Fibroblast of lung (primary cell): Measurements from ENCODE around the gene NFKBIB. TPM values are rescaled to one million over a fixed set of nuclear protein-coding genes. Genes with fewer than 3 reads are reported as not detected.

Source experiments
- DNase-seq, 2 donors: peaks; one replicate each; pipeline versions ENCODE4 v3.0.0 to v3.0.0-alpha.2; 2010; ENCODE audit warnings: low read depth in 2 of 2
- H2AFZ ChIP-seq: 2 replicates; pipeline ENCODE4 v1.5.1; 2012; ENCODE audit warnings: low read length, control low read depth, inconsistent platforms
- H3K27ac ChIP-seq: 2 replicates; pipeline ENCODE4 v1.5.1; 2011; ENCODE audit warnings: low read length, control low read depth; ENCODE audit not compliant: insufficient read depth
- H3K27me3 ChIP-seq: 2 replicates; pipeline ENCODE4 v1.5.1; 2011; ENCODE audit warnings: mild to moderate bottlenecking, low read length; ENCODE audit not compliant: control insufficient read depth, insufficient read depth
- H3K36me3 ChIP-seq: 2 replicates; pipeline ENCODE4 v1.5.1; 2011; ENCODE audit warnings: low read length; ENCODE audit not compliant: control insufficient read depth, insufficient read depth
- H3K4me1 ChIP-seq: 2 replicates; pipeline ENCODE4 v1.5.1; 2011; ENCODE audit warnings: low read length; ENCODE audit not compliant: control insufficient read depth, insufficient read depth; ENCODE audit errors: extremely low read depth
- H3K4me2 ChIP-seq: 2 replicates; pipeline ENCODE4 v1.5.1; 2011; ENCODE audit warnings: low read length, control low read depth; ENCODE audit not compliant: insufficient read depth; ENCODE audit errors: extremely low read depth
- H3K4me3 ChIP-seq, 4 experiments: fragments of 200-600 bp in 1 of 4; sonication (generic) in 1 of 4; replicated peaks in 1 of 4; 2 replicates each; pipeline ENCODE4 v1.5.1; 2011 to 2016; ENCODE audit warnings: low read length in 4 of 4, low read depth in 3 of 4, mild to moderate bottlenecking in 3 of 4, control low read depth in 2 of 4, inconsistent platforms in 1 of 4, mixed read lengths in 1 of 4; ENCODE audit not compliant: insufficient read depth in 1 of 4; ENCODE audit errors: control extremely low read depth in 1 of 4
- H3K79me2 ChIP-seq: 2 replicates; pipeline ENCODE4 v1.5.1; 2012; ENCODE audit warnings: mild to moderate bottlenecking, low read length, inconsistent platforms; ENCODE audit not compliant: control insufficient read depth, insufficient read depth
- H3K9ac ChIP-seq: 2 replicates; pipeline ENCODE4 v1.5.1; 2011; ENCODE audit warnings: mild to moderate bottlenecking, low read length, control low read depth; ENCODE audit not compliant: insufficient read depth
- H3K9me3 ChIP-seq: 2 replicates; pipeline ENCODE4 v1.5.1; 2012; ENCODE audit warnings: low read depth, low read length; ENCODE audit not compliant: control insufficient read depth, insufficient read depth
- H4K20me1 ChIP-seq: 2 replicates; pipeline ENCODE4 v1.5.1; 2011; ENCODE audit warnings: low read length; ENCODE audit not compliant: control insufficient read depth, insufficient read depth; ENCODE audit errors: extremely low read depth
- EZH2 ChIP-seq: IDR thresholded peaks from 2 replicates; pipeline ENCODE4 v1.5.1; 2012; ENCODE audit warnings: low read length, control low read depth, mild to moderate bottlenecking; ENCODE audit errors: missing control alignments
- polyA plus RNA-seq, 2 donors: library from polyadenylated mRNA; depleted of rRNA in 1 of 2; stranded (reverse) in 1 of 2; unstranded in 1 of 2; fragments of >200 nt; gene quantifications; 2 replicates each; pipeline ENCODE4 v1.2.1, GENCODE V29; 2011 to 2012; ENCODE audit warnings: missing spikeins in 1 of 2
- total RNA-seq: library from RNA; depleted of rRNA; stranded (reverse); fragments of >200 nt; gene quantifications from 2 replicates; pipeline ENCODE4 v1.2.1, GENCODE V29; 2014
- TF ChIP-seq, protein P1 (sequence below), 2 donors: IDR thresholded peaks in 1 of 2; conservative IDR thresholded peaks in 1 of 2; 1 replicate in 1 of 2; 2 replicates in 1 of 2; pipeline ENCODE4 v1.5.1; 2011 to 2012; ENCODE audit warnings: low read length in 2 of 2, control low read depth in 1 of 2, inconsistent platforms in 1 of 2, low read depth in 1 of 2, mild to moderate bottlenecking in 1 of 2

The NFKBIB gene
- total and polyA plus RNA-seq, 2 donors (not counting 1 experiment from before 2014, with no cell fraction given) = 8.3 to 10.9 TPM

DNA sequence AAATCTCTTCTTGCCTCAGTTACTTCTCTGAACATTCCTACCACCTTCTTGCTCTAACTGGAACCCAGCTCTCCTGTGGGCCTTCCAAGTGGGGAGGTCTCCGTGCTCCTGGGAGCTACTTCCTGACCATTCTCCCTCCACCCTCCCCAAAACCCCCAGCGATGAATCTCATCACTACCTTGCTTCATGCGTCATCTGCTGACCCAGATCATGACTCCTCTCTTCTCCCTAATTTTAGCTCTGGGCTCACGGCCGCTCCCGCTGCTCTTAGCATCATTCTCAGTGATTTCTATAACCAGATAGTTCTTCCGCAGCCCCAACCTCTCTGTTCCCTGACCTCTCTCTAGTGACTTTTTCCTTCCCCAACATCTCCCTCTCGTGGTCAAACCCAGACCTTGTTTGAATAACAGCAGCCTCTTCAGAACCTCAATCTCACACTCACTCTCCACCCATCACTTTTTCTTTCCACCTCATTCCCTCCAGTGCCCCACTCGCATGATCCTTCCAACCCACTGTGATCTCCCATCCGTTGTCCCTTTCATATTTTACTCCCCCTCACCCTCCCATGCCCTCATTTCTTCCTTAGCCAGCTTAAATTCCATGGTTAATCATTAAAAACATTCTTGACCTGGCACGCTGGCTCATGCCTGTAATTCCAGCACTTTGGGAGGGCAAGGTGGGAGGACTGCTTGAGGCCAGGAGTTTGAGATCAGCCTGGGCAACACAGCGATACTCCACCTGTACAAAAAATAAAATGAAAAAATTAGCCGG is 52.8 kb downstream of the NFKBIB start:
- DNase-seq = no peak
- Histone ChIP-seq H3K36me3 (no peaks in the 10 kb centered on the region), H3K9me3 (no peaks in the 10 kb centered on the region), H2AFZ (no peak overlapping the region), H3K27me3 (no peaks in the 10 kb centered on the region), H3K9ac (no peak overlapping the region), H3K4me1 (no peaks in the 10 kb centered on the region), H3K79me2 (no peaks in the 10 kb centered on the region), H4K20me1 (no peaks in the 10 kb centered on the region), H3K4me2 (no peak overlapping the region), H3K27ac (no peak overlapping the region), H3K4me3 (no peak overlapping the region)
- TF ChIP-seq EZH2 = no peak
- TF ChIP-seq, protein P1, sequence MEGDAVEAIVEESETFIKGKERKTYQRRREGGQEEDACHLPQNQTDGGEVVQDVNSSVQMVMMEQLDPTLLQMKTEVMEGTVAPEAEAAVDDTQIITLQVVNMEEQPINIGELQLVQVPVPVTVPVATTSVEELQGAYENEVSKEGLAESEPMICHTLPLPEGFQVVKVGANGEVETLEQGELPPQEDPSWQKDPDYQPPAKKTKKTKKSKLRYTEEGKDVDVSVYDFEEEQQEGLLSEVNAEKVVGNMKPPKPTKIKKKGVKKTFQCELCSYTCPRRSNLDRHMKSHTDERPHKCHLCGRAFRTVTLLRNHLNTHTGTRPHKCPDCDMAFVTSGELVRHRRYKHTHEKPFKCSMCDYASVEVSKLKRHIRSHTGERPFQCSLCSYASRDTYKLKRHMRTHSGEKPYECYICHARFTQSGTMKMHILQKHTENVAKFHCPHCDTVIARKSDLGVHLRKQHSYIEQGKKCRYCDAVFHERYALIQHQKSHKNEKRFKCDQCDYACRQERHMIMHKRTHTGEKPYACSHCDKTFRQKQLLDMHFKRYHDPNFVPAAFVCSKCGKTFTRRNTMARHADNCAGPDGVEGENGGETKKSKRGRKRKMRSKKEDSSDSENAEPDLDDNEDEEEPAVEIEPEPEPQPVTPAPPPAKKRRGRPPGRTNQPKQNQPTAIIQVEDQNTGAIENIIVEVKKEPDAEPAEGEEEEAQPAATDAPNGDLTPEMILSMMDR (conservative IDR thresholded peaks at IDR 0.05 in 1 of 2, IDR thresholded peaks at IDR 0.05 in 1 of 2; ENCODE audit: low read depth in 1 of 2, low read length in 2 of 2) = peak in 1 of 2 donors; percentile 12

DNA sequence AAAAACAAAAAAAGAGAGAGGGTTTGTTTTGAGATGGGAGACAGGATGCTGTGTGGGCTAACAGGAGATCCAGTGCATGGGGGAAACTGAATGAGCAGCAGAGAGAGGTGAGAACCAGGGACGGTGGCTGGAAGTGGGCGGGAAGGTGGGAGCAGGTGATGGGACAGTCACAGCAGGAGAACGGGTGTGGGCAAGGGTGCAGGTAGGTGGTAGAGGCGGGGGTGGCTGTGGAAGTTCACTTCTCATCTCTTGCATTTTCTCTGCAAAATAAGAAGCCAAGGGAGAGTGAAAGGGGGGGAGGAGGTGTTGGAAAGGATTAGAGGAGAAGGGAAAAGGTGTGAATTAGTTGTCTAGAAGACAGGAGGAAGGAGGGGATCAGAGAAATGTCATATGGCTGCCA is 53.9 kb downstream of the NFKBIB start:
- Histone ChIP-seq H3K36me3 (no peaks in the 10 kb centered on the region), H3K4me3 (no peak overlapping the region), H3K27ac (no peak overlapping the region), H3K9me3 (no peaks in the 10 kb centered on the region), H3K79me2 (no peaks in the 10 kb centered on the region), H4K20me1 (no peaks in the 10 kb centered on the region), H3K9ac (no peak overlapping the region), H3K4me1 (no peaks in the 10 kb centered on the region), H3K4me2 (no peak overlapping the region), H2AFZ (no peak overlapping the region), H3K27me3 (no peaks in the 10 kb centered on the region)
- DNase-seq = no peak
- TF ChIP-seq EZH2 = no peak
- TF ChIP-seq, protein P1 (conservative IDR thresholded peaks at IDR 0.05 in 1 of 2, IDR thresholded peaks at IDR 0.05 in 1 of 2; ENCODE audit: low read depth in 1 of 2, low read length in 2 of 2) = no peak

DNA sequence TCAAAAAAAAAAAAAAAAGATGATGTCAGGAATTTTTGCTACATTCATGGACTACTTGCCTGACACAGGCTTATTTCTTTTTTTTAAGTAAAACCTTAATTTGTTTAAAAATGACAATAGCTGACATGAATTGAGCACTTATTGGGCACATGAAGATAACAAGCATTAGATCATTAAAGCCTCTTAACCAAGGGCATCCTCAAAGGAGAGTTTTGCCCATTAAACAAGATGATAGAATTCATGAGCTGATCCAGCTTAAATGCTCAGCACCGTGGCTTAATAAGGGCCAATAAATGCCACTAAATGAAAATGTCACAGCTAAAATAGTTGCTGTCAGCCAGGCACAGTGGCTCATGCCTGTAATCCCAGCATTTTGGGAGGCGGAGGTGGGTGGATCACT is 56.5 kb downstream of the NFKBIB start:
- no peak overlapping the region for H3K9ac ChIP-seq

More for the DNA sequence above, 56.5 kb downstream of the NFKBIB start:
- Histone ChIP-seq H3K9me3 (no peaks in the 10 kb centered on the region), H3K27me3 (no peaks in the 10 kb centered on the region), H3K4me2 (no peak overlapping the region), H3K27ac (no peak overlapping the region), H2AFZ (no peak overlapping the region), H3K4me1 (no peaks in the 10 kb centered on the region), H3K4me3 (no peak overlapping the region), H3K79me2 (no peaks in the 10 kb centered on the region), H4K20me1 (no peaks in the 10 kb centered on the region), H3K36me3 (no peaks in the 10 kb centered on the region)
- no peak for TF ChIP-seq EZH2
- TF ChIP-seq, protein P1 (conservative IDR thresholded peaks at IDR 0.05 in 1 of 2, IDR thresholded peaks at IDR 0.05 in 1 of 2; ENCODE audit: low read depth in 1 of 2, low read length in 2 of 2) = no peak
- DNase-seq = no peak
